Body of pancreas (tissue), 4 donors: ENCODE data around the gene FABP1. TPM values are rescaled to one million over a fixed set of nuclear protein-coding genes. Genes with fewer than 3 reads are reported as not detected.

Source experiments
- ATAC-seq: fragments of 150-250 bp; one replicate; pipeline ENCODE4 v1.9.1; 2016
- DNase-seq, 4 donors: peaks; one replicate each; pipeline ENCODE4 v3.0.0-alpha.2; 2019
- H3K27ac ChIP-seq, 4 donors: fragments of 200-600 bp; sonication (generic); 1 replicate in 3 of 4; 2 replicates in 1 of 4; pipeline versions ENCODE4 v1.5.1 to v1.6.1; 2016 to 2019; ENCODE audit warnings: mild to moderate bottlenecking in 1 of 4, mixed read lengths in 1 of 4, moderate library complexity in 1 of 4
- H3K27me3 ChIP-seq, 2 donors: fragments of 200-600 bp; sonication (generic); one replicate each; pipeline ENCODE4 v1.6.0; 2016; ENCODE audit warnings: mild to moderate bottlenecking in 1 of 2
- H3K36me3 ChIP-seq, 2 donors: fragments of 200-600 bp; sonication (generic); replicated peaks in 1 of 2; 2 replicates each; pipeline ENCODE4 v1.5.1; 2016; ENCODE audit warnings: low read depth in 2 of 2; ENCODE audit not compliant: insufficient read depth in 1 of 2
- H3K4me1 ChIP-seq: fragments of 200-600 bp; sonication (generic); one replicate; pipeline ENCODE4 v1.6.0; 2016
- H3K4me3 ChIP-seq, 2 donors: fragments of 200-600 bp; sonication (generic); 1 replicate in 1 of 2; 2 replicates in 1 of 2; pipeline ENCODE4 v1.5.1; 2016 to 2019
- H3K9me3 ChIP-seq, 3 donors: fragments of 200-600 bp; sonication (generic); 1 replicate in 2 of 3; 2 replicates in 1 of 3; pipeline ENCODE4 v1.5.1; 2016
- CTCF ChIP-seq, 7 experiments: fragments of 450-650 bp in 4 of 7; fragments of 200-600 bp in 3 of 7; sonication (generic) in 3 of 7; IDR thresholded peaks; one replicate each; pipeline ENCODE4 v1.5.1; 2016 to 2019; ENCODE audit warnings: antibody characterized with exemption in 7 of 7
- POLR2A ChIP-seq, 3 donors: fragments of 450-650 bp; IDR thresholded peaks; one replicate each; pipeline ENCODE4 v1.6.1; 2016; ENCODE audit warnings: antibody characterized with exemption in 3 of 3, mild to moderate bottlenecking in 2 of 3
- WGBS, 2 donors: methylation state at CpG; one replicate each; pipeline ENCODE4 v1.1.5; 2017; 5-methylcytosine and 5-hydroxymethylcytosine counted together
- intact Hi-C: fragments of 100-400 bp; cut with DNase I; formaldehyde crosslinking; loops from one replicate; pipeline ENCODE4 v1.15.1; 2023
- total RNA-seq, 2 donors: library from RNA; depleted of rRNA; stranded (reverse); fragments of >200 nt; gene quantifications; one replicate each; pipeline ENCODE4 v1.1.0, GENCODE V29; 2016

Gene FABP1
- total RNA-seq, 2 donors from 2014 or later: not detected

GRCh38 chr2:88161446-88162244 is 33.8 kb upstream of the FABP1 start:
- WGBS, 2 donors: 72 to 75% methylated on average over 11 of the region's 11 CpGs
- H3K9me3 ChIP-seq: no peaks in the 10 kb centered on the region
- H3K27me3 ChIP-seq: no peaks in the 10 kb centered on the region
- no peak overlapping the region for H3K4me3 ChIP-seq
- intact Hi-C loops: loop anchor here (5.0 kb wide), 1 partner anchor 104 kb away; the partner anchor contains the start of gene KRCC1
- no peaks in the 10 kb centered on the region for H3K36me3 ChIP-seq
- H3K27ac ChIP-seq: no peak overlapping the region
- no peak for ATAC-seq
- no peak for DNase-seq
- no peaks in the 10 kb centered on the region for H3K4me1 ChIP-seq
- TF ChIP-seq POLR2A (IDR thresholded peaks at IDR 0.05) (no peak), CTCF (IDR thresholded peaks at IDR 0.05) (no peak)

DNA sequence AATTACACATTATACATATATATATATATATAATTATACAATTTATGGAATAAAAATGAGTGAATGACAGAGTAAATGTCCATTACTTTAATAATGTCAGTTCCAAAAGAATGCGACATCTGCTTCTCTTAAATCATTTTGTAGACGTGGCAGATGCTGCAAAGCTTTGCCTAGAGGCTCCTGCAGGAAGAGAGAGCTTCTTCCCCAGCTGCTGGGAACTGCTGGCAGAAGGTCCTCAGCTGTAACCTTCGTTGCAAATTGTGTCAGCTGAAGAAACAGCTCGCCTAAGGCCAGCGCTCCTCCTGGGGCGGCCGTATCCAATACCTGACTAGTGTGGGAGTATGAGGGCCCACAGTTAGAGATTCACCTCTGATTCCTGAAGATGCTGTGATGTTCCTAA is 32.7 kb upstream of the FABP1 start:
- Histone ChIP-seq H3K9me3 (no peaks in the 10 kb centered on the region), H3K27ac (no peak overlapping the region), H3K27me3 (no peaks in the 10 kb centered on the region), H3K4me3 (no peak overlapping the region), H3K4me1 (no peaks in the 10 kb centered on the region), H3K36me3 (no peaks in the 10 kb centered on the region)
- TF ChIP-seq CTCF (IDR thresholded peaks at IDR 0.05) (no peak), POLR2A (IDR thresholded peaks at IDR 0.05) (no peak)
- ATAC-seq (no peak), DNase-seq (no peak)
- 75 to 80% methylated on average over 7 of the region's 7 CpGs for WGBS, 2 donors
- intact Hi-C loops: loop anchor here (5.0 kb wide), 1 partner anchor 103 kb away; the partner anchor contains the start of gene KRCC1

DNA sequence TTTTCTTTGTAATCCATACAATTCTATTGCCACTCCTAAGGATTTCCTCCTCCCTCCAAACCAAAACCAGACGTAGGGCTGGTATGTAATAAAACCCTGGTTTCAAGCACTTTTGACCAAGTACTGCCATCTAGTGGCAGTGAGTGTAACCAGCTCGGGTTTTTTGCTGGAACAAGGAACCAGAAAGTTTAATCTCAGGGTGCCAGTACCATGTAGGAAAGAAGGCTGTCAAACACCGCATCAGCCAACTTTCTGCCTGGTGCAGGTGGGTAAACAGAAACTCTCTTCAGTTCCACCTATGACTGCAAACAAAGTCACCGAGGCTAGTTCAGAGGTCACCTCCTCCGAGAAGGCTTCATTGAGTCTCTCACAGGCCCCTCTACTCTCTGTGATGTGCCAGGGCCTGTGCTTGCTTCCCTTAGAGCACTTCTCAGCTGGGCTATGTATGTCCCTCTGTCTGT is 32.1 kb upstream of the FABP1 start:
- TF ChIP-seq CTCF (IDR thresholded peaks at IDR 0.05): peak; percentile 66 to 90 (median 86)
- TF ChIP-seq POLR2A (IDR thresholded peaks at IDR 0.05): no peak
- Histone ChIP-seq H3K27ac (no peak overlapping the region), H3K27me3 (no peaks in the 10 kb centered on the region), H3K36me3 (no peaks in the 10 kb centered on the region), H3K9me3 (no peaks in the 10 kb centered on the region), H3K4me1 (no peaks in the 10 kb centered on the region), H3K4me3 (no peak overlapping the region)
- peak; percentile 70 for ATAC-seq
- DNase-seq: peak; percentile 58 to 75 (median 70)
- WGBS, 2 donors: 1 to 5% methylated on average over 5 of the region's 5 CpGs
- intact Hi-C loops: loop anchor here (5.0 kb wide), 1 partner anchor 103 kb away; the partner anchor contains the start of gene KRCC1

DNA sequence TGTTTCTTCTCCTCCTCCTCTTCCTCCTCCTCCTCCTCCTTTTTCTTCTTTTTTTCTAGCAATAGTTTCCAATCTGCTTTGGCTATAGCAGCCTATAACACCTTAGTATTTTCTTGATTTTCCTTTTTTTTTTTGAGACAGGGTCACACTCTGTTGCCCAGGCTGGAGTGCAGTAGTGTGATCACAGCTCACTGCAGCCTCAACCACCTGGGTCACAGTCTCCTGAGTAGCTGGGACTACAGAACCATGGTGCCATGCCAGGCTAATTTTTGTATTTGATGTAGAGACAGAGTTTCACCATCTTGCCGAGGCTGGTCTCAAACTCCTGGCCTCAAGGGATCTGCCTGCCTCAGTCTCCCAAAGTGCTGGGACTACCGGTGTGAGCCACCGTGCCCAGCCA is 31.6 kb upstream of the FABP1 start:
- Histone ChIP-seq H3K36me3 (no peaks in the 10 kb centered on the region), H3K9me3 (no peaks in the 10 kb centered on the region), H3K27ac (no peak overlapping the region), H3K4me3 (no peak overlapping the region), H3K4me1 (no peaks in the 10 kb centered on the region), H3K27me3 (no peaks in the 10 kb centered on the region)
- no peak for DNase-seq
- ATAC-seq: no peak
- TF ChIP-seq POLR2A (IDR thresholded peaks at IDR 0.05) (no peak), CTCF (IDR thresholded peaks at IDR 0.05) (no peak)
- intact Hi-C loops: no loop called here
- WGBS, 2 donors: 33 to 78% methylated on average over 3 of the region's 3 CpGs
